K562 (cell line): ENCODE data around the gene CLTC. TPM values are rescaled to one million over a fixed set of nuclear protein-coding genes. Genes with fewer than 3 reads are reported as not detected.

Experiments used
- ATAC-seq: fragments of 200-7000 bp; cut with Tn5 transposase; 3 replicates; pipeline ENCODE4 v1.9.1; 2020; ENCODE audit warnings: moderate library complexity
- BruUV-seq: library from RNA; stranded (reverse); fragments of 400-500 nt; replicated peaks from 2 replicates; lab custom pipeline; 2021; lab: Mats Ljungman, UMichigan
- CTCF ChIA-PET: fragments of 300-600 bp; formaldehyde crosslinking; extraction: SDS; loops from one replicate; lab custom pipeline; 2021; ENCODE audit warnings: low intra/inter-chr PET ratio; lab: Yijun Ruan, JAX
- POLR2A ChIA-PET: fragments of 300-600, 350-650 bp; sonication (Branson Sonifier 250); formaldehyde crosslinking; extraction: SDS; loops from one replicate; lab custom pipeline; 2021; ENCODE audit warnings: antibody characterized with exemption, inconsistent platforms; lab: Yijun Ruan, JAX
- DNase-seq, 4 experiments: peaks; one replicate each; pipeline versions ENCODE4 v3.0.0 to v3.0.0-alpha.2; 2011 to 2018; ENCODE audit warnings: low spot score in 3 of 4, mixed read lengths in 3 of 4; ENCODE audit errors: extremely low read depth in 1 of 4
- FAIRE-seq: peaks from 2 replicates; lab custom pipeline; 2011; peaks lifted over from hg19 to GRCh38; lab: Jason Lieb, UNC
- H2AFZ ChIP-seq: 2 replicates; pipeline ENCODE4 v1.6.0; 2011; ENCODE audit warnings: low read depth, low read length, control low read depth, inconsistent platforms
- H3K27ac ChIP-seq: fragments of 200-600 bp; 3 replicates; pipeline ENCODE4 v1.8.0; 2011; ENCODE audit warnings: low read depth, mild to moderate bottlenecking, control low read depth, inconsistent platforms, low read length, moderate library complexity, mixed read lengths; ENCODE audit errors: extremely low read depth
- H3K27me3 ChIP-seq, 2 experiments: fragments of 300-600 bp in 1 of 2; 2 replicates in 1 of 2; 3 replicates in 1 of 2; pipeline versions ENCODE4 v1.6.0 to v1.8.0; 2011; ENCODE audit warnings: inconsistent platforms in 2 of 2, low read length in 2 of 2, mild to moderate bottlenecking in 1 of 2, mixed read lengths in 1 of 2, moderate library complexity in 1 of 2; ENCODE audit not compliant: control insufficient read depth in 2 of 2, insufficient read depth in 2 of 2
- H3K36me3 ChIP-seq: fragments of 300-600 bp; 3 replicates; pipeline ENCODE4 v1.8.0; 2011; ENCODE audit warnings: mild to moderate bottlenecking, low read length, inconsistent platforms; ENCODE audit not compliant: control insufficient read depth, insufficient read depth
- H3K4me1 ChIP-seq, 2 experiments: fragments of 200-600 bp in 1 of 2; replicated peaks in 1 of 2; 2 replicates in 1 of 2; 3 replicates in 1 of 2; pipeline versions ENCODE4 v1.5.1 to v1.8.0; 2011; ENCODE audit warnings: inconsistent platforms in 2 of 2, low read length in 2 of 2, mild to moderate bottlenecking in 1 of 2, mixed read lengths in 1 of 2, moderate library complexity in 1 of 2; ENCODE audit not compliant: control insufficient read depth in 2 of 2, insufficient read depth in 2 of 2
- H3K4me2 ChIP-seq: 2 replicates; pipeline ENCODE4 v1.6.1; 2011; ENCODE audit warnings: low read length, control low read depth, inconsistent platforms, mixed read lengths; ENCODE audit not compliant: insufficient read depth
- H3K4me3 ChIP-seq: fragments of 200-600 bp; sonication (generic), shearing (Covaris generic); 2 replicates; pipeline ENCODE4 v1.5.1; 2016; ENCODE audit warnings: control low read depth, inconsistent platforms
- H3K79me2 ChIP-seq: fragments of 200-600 bp; 3 replicates; pipeline ENCODE4 v1.8.0; 2011; ENCODE audit warnings: low read length, inconsistent platforms; ENCODE audit not compliant: control insufficient read depth, insufficient read depth
- H3K9ac ChIP-seq, 2 experiments: 2 replicates each; pipeline versions ENCODE4 v1.6.0 to v1.6.1; 2011; ENCODE audit warnings: low read depth in 2 of 2, low read length in 2 of 2, control low read depth in 1 of 2, inconsistent platforms in 1 of 2, mild to moderate bottlenecking in 1 of 2, mixed read lengths in 1 of 2; ENCODE audit not compliant: insufficient read depth in 1 of 2
- H3K9me1 ChIP-seq: one replicate; pipeline ENCODE4 v1.6.0; 2011; ENCODE audit warnings: inconsistent platforms, mild to moderate bottlenecking, low read length, moderate library complexity; ENCODE audit not compliant: control insufficient read depth, insufficient read depth
- H3K9me3 ChIP-seq: replicated peaks from 2 replicates; pipeline ENCODE4 v1.5.1; 2011; ENCODE audit warnings: low read depth, low read length, inconsistent platforms; ENCODE audit not compliant: control insufficient read depth, insufficient read depth
- H4K20me1 ChIP-seq: replicated peaks from 2 replicates; pipeline ENCODE4 v1.6.1; 2011; ENCODE audit warnings: low read length, inconsistent platforms, mixed read lengths; ENCODE audit not compliant: control insufficient read depth, insufficient read depth
- ATF3 ChIP-seq, 2 experiments: fragments of 450-650 bp in 1 of 2; sonication (generic) in 1 of 2; formaldehyde crosslinking in 1 of 2; IDR thresholded peaks in 1 of 2; conservative IDR thresholded peaks in 1 of 2; 2 replicates each; pipeline versions ENCODE4 v1.6.1 to v1.8.1; 2016 to 2023; ENCODE audit warnings: mild to moderate bottlenecking in 2 of 2, moderate library complexity in 2 of 2, inconsistent platforms in 1 of 2, missing genetic modification reagents in 1 of 2
- CHD2 ChIP-seq: IDR thresholded peaks from 2 replicates; pipeline ENCODE4 v1.6.1; 2011; ENCODE audit warnings: low read depth, low read length
- POLR2H ChIP-seq: IDR thresholded peaks from 2 replicates; pipeline ENCODE4 v1.6.1; 2016; ENCODE audit warnings: missing genetic modification characterization, low read depth, mild to moderate bottlenecking, control low read depth, missing compliant biosample characterization, moderate library complexity
- U2AF1 ChIP-seq: fragments of 200-400 bp; formaldehyde crosslinking; optimal IDR thresholded peaks from 2 replicates; pipeline ENCODE3; 2017; ENCODE audit warnings: mild to moderate bottlenecking, low read depth, low read length, moderate library complexity
- YBX1 ChIP-seq: fragments of 450-650 bp; IDR thresholded peaks from 2 replicates; pipeline ENCODE4 v1.7.1; 2016; ENCODE audit warnings: mild to moderate bottlenecking
- ZNF184 ChIP-seq: sonication (generic); formaldehyde crosslinking; IDR thresholded peaks from 2 replicates; pipeline ENCODE4 v1.5.0; 2020; ENCODE audit warnings: missing genetic modification reagents
- ZNF41 ChIP-seq: fragments of 250-450 bp; sonication (Bioruptor Pico); conservative IDR thresholded peaks from 2 replicates; pipeline ENCODE4 v1.4.0; 2020; ENCODE audit warnings: mild to moderate bottlenecking
- WGBS: fragments of 100-300 bp; shearing (Covaris generic); methylation state at CpG from one replicate; pipeline ENCODE4 v1.1.6; 2016; ENCODE audit warnings: low coverage, mixed read lengths; ENCODE audit not compliant: insufficient coverage; ENCODE audit errors: missing lambda C conversion rate; 5-methylcytosine and 5-hydroxymethylcytosine counted together
- in situ Hi-C: fragments of 300-500 bp; cut with MboI; formaldehyde crosslinking; loops from 4 replicates; pipeline ENCODE4 v1.15.0; 2018; ENCODE audit warnings: inconsistent platforms, mixed read lengths
- intact Hi-C: fragments of 100-400 bp; cut with micrococcal nuclease; formaldehyde crosslinking; loops from 2 replicates; pipeline ENCODE4 v1.14.2; 2022
- polyA plus RNA-seq, 8 experiments: library from polyadenylated mRNA; depleted of rRNA in 4 of 8; stranded (reverse) in 5 of 8; unstranded in 3 of 8; fragments of >200 nt; fragmentation: Nextera tagmentation in 2 of 8; fragmentation: Illumina TruSeq in 1 of 8; extraction: Ambion mirVana in 2 of 8; extraction: Trizol in 1 of 8; gene quantifications; 2 replicates each; pipeline versions ENCODE4 v1.2.1 to v1.2.3, GENCODE V29; 2011 to 2014; ENCODE audit warnings: inconsistent platforms in 1 of 8, missing spikeins in 1 of 8
- total RNA-seq, 7 experiments: library from RNA; depleted of rRNA in 6 of 7; stranded (reverse); fragments of >200 nt in 6 of 7; fragmentation: Illumina TruSeq in 2 of 7; extraction: Trizol in 2 of 7; gene quantifications; 2 replicates each; pipeline versions ENCODE4 v1.2.1 to v1.2.3, GENCODE V29; 2011 to 2021; ENCODE audit warnings: low replicate concordance in 1 of 7

Gene CLTC
- total and polyA plus RNA-seq, 9 of the 15 experiments (the other 6 are each of a cell fraction or from before 2014, with no cell fraction given): 115 to 267 (median 174) TPM

- H3K4me2 ChIP-seq: no peak overlapping the region
- H3K36me3 ChIP-seq: peaks cover 96% of the 10 kb centered on the region
- ChIA-PET POLR2A (interaction anchor here (0.9 to 1.4 kb wide), 2 partner anchors 10 to 12 kb away, joined by 3 read pairs; no protein-coding TSS in a partner anchor), CTCF (no interaction called here)
- no peaks in the 10 kb centered on the region for H3K9me1 ChIP-seq
- H3K9ac ChIP-seq: no peak overlapping the region
- no peak overlapping the region for H2AFZ ChIP-seq
- peaks cover 10% of the 10 kb centered on the region for H4K20me1 ChIP-seq
- no peak overlapping the region for H3K4me3 ChIP-seq
- intact Hi-C loops (no loop called here), in situ Hi-C loops (loop anchor here (10.0 kb wide), 1 partner anchor 342 kb away; no protein-coding TSS in a partner anchor)
- 94% methylated on average over 6 of the region's 6 CpGs for WGBS
- H3K27me3 ChIP-seq: no peaks in the 10 kb centered on the region
- no peak for FAIRE-seq
- no peaks in the 10 kb centered on the region for H3K4me1 ChIP-seq
- TF ChIP-seq ATF3 (IDR thresholded peaks at IDR 0.05) (peak; percentile 63), ATF3 (CRISPR knock-in tag; conservative IDR thresholded peaks at IDR 0.05) (no peak), YBX1 (no peak)
- H3K9me3 ChIP-seq: no peaks in the 10 kb centered on the region
- ATAC-seq: no peak
- BruUV-seq: no TSS peak
- no peak for DNase-seq
- H3K27ac ChIP-seq: no peak overlapping the region
- H3K79me2 ChIP-seq: peaks cover 80% of the 10 kb centered on the region
These were observed 27.6 kb downstream of the CLTC start for GRCh38 chr17:59647288-59647687.

GRCh38 chr17:59649886-59650285 is 30.2 kb downstream of the CLTC start:
- ChIA-PET CTCF (no interaction called here), POLR2A (no interaction called here)
- in situ Hi-C loops: loop anchor here (10.0 kb wide), 1 partner anchor 345 kb away; no protein-coding TSS in a partner anchor

More at GRCh38 chr17:59649886-59650285, 30.2 kb downstream of the CLTC start:
- Histone ChIP-seq H3K4me3 (no peak overlapping the region), H3K36me3 (peaks cover 97% of the 10 kb centered on the region), H3K4me2 (no peak overlapping the region), H3K9me1 (no peaks in the 10 kb centered on the region), H3K9me3 (no peaks in the 10 kb centered on the region), H2AFZ (no peak overlapping the region), H3K27ac (no peak overlapping the region), H3K27me3 (no peaks in the 10 kb centered on the region), H3K79me2 (peaks cover 59% of the 10 kb centered on the region)
- intact Hi-C loops: no loop called here
- no peak for ATAC-seq
- TF ChIP-seq POLR2H (tag): 0 out of 2 replicates have a peak, but pooled peaks have one; percentile 23
- no peak for TF ChIP-seq U2AF1
- no peak for TF ChIP-seq ZNF184 (CRISPR knock-in tag)
- TF ChIP-seq ZNF41 (CRISPR knock-in tag): no peak
- TF ChIP-seq CHD2: no peak
- TF ChIP-seq, all 486 proteins: peak for 1
- FAIRE-seq: no peak
- no peak overlapping the region for H3K9ac ChIP-seq
- H4K20me1 ChIP-seq: no peaks in the 10 kb centered on the region
- DNase-seq: no peak
- no peaks in the 10 kb centered on the region for H3K4me1 ChIP-seq
- BruUV-seq: no TSS peak
